IPS DF 4.7 (cell line): ENCODE results near the gene RAB5B.
A peak's percentile ranks its signal among the peaks of the same experiment; 100 is the strongest.
"Not testable (repeated sequence)": the region's sequence is repeated elsewhere in the genome, so short reads cannot be mapped to it uniquely, and the experiment has no call there.

ENCODE experiments used
- DNase-seq: peaks from one replicate; pipeline ENCODE4 v3.0.0-alpha.2; 2013; ENCODE audit warnings: low spot score; ENCODE audit errors: extremely low read depth

RAB5B gene

GRCh38 chr12:55940065-55940732 is 33.7 kb upstream of the RAB5B start:
- peak; percentile 89 for DNase-seq

GRCh38 chr12:55942055-55942454 is 31.8 kb upstream of the RAB5B start:
- no peak for DNase-seq

GRCh38 chr12:55942577-55943136 is 31.2 kb upstream of the RAB5B start:
- DNase-seq = no peak

GRCh38 chr12:55946553-55946952 is 27.3 kb upstream of the RAB5B start:
- DNase-seq = no peak

GRCh38 chr12:55955344-55955743 is 18.5 kb upstream of the RAB5B start:
- no peak for DNase-seq

GRCh38 chr12:55955800-55956508 is 17.9 kb upstream of the RAB5B start:
- DNase-seq = no peak

GRCh38 chr12:55957106-55957859 is 16.6 kb upstream of the RAB5B start:
- DNase-seq = no peak

GRCh38 chr12:55963760-55964159 is 10.1 kb upstream of the RAB5B start:
- no peak for DNase-seq

- no peak for DNase-seq
Measured at GRCh38 chr12:55965240-55965639, 8.6 kb upstream of the RAB5B start.

- DNase-seq = no peak
Measured at GRCh38 chr12:55965941-55966407, 7.9 kb upstream of the RAB5B start, which contains the start of gene PMEL. Gene PMEL, minus strand, starts transcription at chr12:55966042. Its CDS starts 31 bp downstream, at chr12:55966011.

- no peak for DNase-seq
Measured at GRCh38 chr12:55966408-55967281, 7.2 kb upstream of the RAB5B start, which contains the start of gene CDK2. Gene CDK2, plus strand, starts transcription at chr12:55966830. Its CDS starts 179 bp downstream, at chr12:55967009.

GRCh38 chr12:55969356-55969755 is 4.5 kb upstream of the RAB5B start:
- no peak for DNase-seq

GRCh38 chr12:55970775-55971174 is 3.1 kb upstream of the RAB5B start:
- no peak for DNase-seq

GRCh38 chr12:55972042-55972441 is 1.8 kb upstream of the RAB5B start:
- DNase-seq = no peak

- no peak for DNase-seq
Measured at GRCh38 chr12:55972456-55972855, 1.4 kb upstream of the RAB5B start.

GRCh38 chr12:55972911-55973598 is 823 bp upstream of the RAB5B start:
- no peak for DNase-seq

GRCh38 chr12:55974308-55974730 is 441 bp downstream of the RAB5B start:
- no peak for DNase-seq

- DNase-seq = no peak
Measured at GRCh38 chr12:55978393-55978792, 4.5 kb downstream of the RAB5B start.

- DNase-seq = no peak
Measured at GRCh38 chr12:55979069-55979468, 5.2 kb downstream of the RAB5B start.

GRCh38 chr12:55981882-55982281 is 8.0 kb downstream of the RAB5B start:
- DNase-seq = not testable (repeated sequence)
